ENCODE data around the gene PRKG1. TPM values are rescaled to one million over a fixed set of nuclear protein-coding genes. Genes with fewer than 3 reads are reported as not detected.
A peak's percentile ranks its signal among the peaks of the same experiment; 100 is the strongest.

PRKG1 gene
- total RNA-seq, 2 donors from 2014 or later: 17.8 to 31.1 TPM

DNA sequence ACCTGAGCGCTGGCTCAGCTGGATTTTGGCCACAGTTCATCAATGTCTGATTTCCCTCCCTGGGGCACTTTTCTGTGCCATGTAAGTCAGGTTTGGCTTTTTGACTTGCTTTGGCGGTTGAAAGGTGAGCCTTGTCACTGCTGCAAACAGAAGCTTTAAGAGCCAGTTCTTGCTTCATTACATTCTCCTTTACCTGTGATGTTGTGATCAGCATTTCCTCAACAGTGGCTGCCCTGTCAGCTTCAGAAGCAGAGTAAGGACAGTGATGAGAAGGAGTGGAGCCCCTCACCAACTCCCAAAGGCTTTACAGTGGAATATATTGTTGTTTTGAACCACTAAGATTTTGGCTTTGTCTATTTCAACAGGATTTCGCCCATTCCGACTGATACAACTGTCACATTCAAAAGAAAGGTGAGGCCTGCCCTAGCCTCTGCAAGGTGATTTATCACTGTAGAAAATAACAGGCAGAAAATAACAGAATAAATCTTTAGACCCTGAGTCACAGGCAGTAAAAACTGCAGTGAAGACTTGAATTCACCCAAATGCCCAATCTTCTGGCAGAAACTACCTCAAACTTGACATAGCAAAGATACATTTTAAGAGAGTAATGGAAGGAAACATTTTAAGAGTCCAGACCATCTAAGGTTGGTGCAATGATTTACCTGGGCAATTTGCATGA, 1226.5 kb downstream of the PRKG1 start:
- no peak overlapping the region for H3K4me3 ChIP-seq
- no peaks in the 10 kb centered on the region for H3K9me3 ChIP-seq
- H3K27ac ChIP-seq: no peak overlapping the region
- no peaks in the 10 kb centered on the region for H3K27me3 ChIP-seq
- H3K4me1 ChIP-seq: no peaks in the 10 kb centered on the region
- no peak for DNase-seq (ENCODE audit: low spot score)
- H3K36me3 ChIP-seq: no peaks in the 10 kb centered on the region
- TF ChIP-seq, protein P1, sequence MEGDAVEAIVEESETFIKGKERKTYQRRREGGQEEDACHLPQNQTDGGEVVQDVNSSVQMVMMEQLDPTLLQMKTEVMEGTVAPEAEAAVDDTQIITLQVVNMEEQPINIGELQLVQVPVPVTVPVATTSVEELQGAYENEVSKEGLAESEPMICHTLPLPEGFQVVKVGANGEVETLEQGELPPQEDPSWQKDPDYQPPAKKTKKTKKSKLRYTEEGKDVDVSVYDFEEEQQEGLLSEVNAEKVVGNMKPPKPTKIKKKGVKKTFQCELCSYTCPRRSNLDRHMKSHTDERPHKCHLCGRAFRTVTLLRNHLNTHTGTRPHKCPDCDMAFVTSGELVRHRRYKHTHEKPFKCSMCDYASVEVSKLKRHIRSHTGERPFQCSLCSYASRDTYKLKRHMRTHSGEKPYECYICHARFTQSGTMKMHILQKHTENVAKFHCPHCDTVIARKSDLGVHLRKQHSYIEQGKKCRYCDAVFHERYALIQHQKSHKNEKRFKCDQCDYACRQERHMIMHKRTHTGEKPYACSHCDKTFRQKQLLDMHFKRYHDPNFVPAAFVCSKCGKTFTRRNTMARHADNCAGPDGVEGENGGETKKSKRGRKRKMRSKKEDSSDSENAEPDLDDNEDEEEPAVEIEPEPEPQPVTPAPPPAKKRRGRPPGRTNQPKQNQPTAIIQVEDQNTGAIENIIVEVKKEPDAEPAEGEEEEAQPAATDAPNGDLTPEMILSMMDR (IDR thresholded peaks at IDR 0.05): no peak

DNA sequence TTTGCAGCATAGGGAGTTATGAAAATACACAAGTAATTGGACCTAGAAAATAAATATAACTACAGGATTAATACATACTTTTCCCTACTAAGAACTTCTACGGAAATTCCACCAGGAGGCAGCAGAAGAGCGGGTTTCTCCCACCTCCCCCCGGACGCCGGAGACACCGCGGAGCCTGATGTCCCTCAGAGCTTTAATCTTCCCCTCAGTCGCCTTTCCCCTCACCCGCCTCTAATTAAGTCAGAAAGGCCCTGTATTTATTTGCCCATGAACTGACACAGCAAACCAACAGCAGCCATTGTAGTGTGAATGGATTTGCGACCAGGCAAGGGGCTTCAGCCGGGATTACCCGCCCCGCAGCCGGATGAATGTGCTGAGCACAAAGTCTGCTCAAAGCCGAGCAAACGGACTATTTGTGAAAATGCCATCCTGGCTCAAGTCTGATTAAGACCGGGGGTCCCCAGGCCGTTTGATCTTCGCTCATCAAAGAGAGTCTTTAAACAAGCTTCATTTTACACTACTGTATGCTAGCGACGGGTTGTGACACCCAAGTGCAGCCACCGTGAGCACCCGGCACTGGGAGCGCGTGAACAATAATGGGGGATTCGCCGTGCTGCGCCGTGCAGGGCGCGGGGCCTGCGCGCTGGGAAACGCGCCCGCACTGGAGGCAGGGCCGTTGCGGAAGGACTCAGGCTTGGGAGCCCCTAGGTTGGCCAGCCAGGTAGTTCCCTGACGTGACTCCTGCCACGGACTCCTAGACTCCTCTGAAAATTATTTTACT, 1234.2 kb downstream of the PRKG1 start:
- Histone ChIP-seq H3K9me3 (no peaks in the 10 kb centered on the region), H3K27me3 (no peaks in the 10 kb centered on the region), H3K4me3 (peak overlapping the region; percentile 39 to 56), H3K36me3 (no peaks in the 10 kb centered on the region), H3K4me1 (peaks cover 0 to 6% of the 10 kb centered on the region in 2 donors), H3K27ac (no peak overlapping the region)
- TF ChIP-seq, protein P1 (IDR thresholded peaks at IDR 0.05): peak; percentile 63 to 80
- peak; percentile 63 for DNase-seq (ENCODE audit: low spot score)

DNA sequence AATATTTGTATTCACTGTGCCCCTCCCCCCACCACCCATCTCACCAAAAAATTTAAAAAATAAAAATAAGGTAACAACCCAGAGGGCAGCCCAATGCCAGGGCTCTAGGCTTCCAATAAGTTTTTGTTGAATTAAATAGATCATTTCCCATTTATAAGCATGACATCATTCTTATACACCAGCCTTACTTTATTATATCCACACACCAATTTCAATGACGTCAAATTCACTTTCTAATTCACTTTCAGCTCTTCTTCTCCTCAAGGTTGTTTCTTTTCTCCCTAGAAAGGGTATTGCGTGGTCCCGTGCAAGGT, 1238.6 kb downstream of the PRKG1 start:
- H3K9me3 ChIP-seq: no peaks in the 10 kb centered on the region
- no peak overlapping the region for H3K27ac ChIP-seq
- no peak for DNase-seq (ENCODE audit: low spot score)
- H3K36me3 ChIP-seq: no peaks in the 10 kb centered on the region
- peaks cover 0 to 21% of the 10 kb centered on the region in 2 donors for H3K4me1 ChIP-seq
- TF ChIP-seq, protein P1 (IDR thresholded peaks at IDR 0.05): no peak
- H3K4me3 ChIP-seq: peak overlapping the region in 1 of 2 donors; percentile 46
- H3K27me3 ChIP-seq: no peaks in the 10 kb centered on the region

DNA sequence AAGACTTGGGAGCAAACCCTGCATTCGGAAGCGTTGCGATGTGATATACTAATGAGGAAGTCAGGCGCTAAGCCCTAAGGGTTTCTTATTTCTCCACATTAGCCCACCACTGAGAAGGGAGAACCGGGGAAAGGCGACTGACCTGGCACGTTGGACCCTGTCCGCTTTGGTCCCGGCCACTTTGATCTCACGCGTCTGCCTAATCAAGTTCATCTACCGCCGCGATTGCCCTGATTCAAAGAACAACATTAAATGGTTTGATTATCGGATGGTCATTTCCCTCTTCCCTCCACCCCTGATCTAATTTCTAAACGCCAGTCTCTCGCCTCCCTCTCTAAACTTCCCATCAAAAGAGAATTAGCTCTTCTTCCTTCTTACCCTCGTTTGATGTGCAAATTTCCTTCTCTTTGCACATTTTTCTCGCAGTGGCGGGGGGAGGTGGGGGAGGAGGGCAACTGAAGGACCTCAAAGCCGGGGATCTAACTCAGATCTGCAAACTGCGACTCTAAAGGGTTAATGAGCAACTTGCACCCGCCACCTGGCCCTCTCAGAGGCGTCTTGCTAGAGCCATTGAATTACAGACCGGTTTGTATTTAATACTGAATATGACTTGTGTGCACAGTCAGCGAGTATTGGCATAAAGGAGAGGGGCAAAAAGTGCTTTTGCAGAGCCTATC, 1239.1 kb downstream of the PRKG1 start:
- Histone ChIP-seq H3K4me3 (peak overlapping the region; percentile 20 to 46), H3K4me1 (peaks cover 0 to 21% of the 10 kb centered on the region in 2 donors), H3K36me3 (no peaks in the 10 kb centered on the region), H3K27ac (no peak overlapping the region), H3K27me3 (no peaks in the 10 kb centered on the region), H3K9me3 (no peaks in the 10 kb centered on the region)
- TF ChIP-seq, protein P1 (IDR thresholded peaks at IDR 0.05): no peak
- DNase-seq (ENCODE audit: low spot score): no peak

DNA sequence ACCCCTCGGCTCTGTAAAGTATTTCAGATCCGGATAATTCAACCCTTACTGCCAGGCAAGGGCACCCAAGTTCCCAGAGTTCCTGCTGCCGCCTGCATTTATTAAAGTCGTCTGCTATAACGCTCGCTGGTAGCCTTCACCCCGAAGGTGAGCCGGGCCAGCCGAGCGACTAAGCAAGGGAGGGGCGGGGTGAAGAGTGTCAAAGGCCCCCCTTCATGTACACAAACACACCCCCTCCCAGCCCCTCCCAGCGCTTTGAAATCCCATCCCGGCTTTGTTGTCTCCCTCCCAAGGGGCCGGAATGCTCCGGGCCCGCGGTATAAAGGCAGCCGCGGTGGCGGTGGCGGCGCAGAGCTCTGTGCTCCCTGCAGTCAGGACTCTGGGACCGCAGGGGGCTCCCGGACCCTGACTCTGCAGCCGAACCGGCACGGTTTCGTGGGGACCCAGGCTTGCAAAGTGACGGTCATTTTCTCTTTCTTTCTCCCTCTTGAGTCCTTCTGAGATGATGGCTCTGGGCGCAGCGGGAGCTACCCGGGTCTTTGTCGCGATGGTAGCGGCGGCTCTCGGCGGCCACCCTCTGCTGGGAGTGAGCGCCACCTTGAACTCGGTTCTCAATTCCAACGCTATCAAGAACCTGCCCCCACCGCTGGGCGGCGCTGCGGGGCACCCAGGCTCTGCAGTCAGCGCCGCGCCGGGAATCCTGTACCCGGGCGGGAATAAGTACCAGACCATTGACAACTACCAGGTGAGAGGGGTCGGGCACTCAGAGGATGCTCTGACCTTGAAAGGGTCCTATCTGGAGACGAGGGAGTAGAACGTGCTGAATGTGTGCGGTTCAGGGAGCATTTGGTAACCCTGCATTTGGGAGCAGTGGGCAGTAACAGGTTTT, 1239.9 kb downstream of the PRKG1 start, which contains the start of gene DKK1:
DKK1 (plus strand) TSS at position 349 of the 889 bp plus-strand sequence; CDS start at position 503, 154 bp downstream.
- Histone ChIP-seq H3K4me3 (peak within 1 kb of the TSS; percentile 20 to 46), H3K9me3 (no peaks in the 10 kb centered on the region), H3K36me3 (no peaks in the 10 kb centered on the region), H3K27me3 (no peaks in the 10 kb centered on the region), H3K27ac (no peak within 1 kb of the TSS), H3K4me1 (peaks cover 0 to 21% of the 10 kb centered on the region in 2 donors)
- TF ChIP-seq, protein P1 (IDR thresholded peaks at IDR 0.05): peak; percentile 61 to 71
- peak; percentile 62 for DNase-seq (ENCODE audit: low spot score)

Data from right atrium auricular region (tissue), 2 donors.